ENCODE data around the gene YTHDC2.

DNA sequence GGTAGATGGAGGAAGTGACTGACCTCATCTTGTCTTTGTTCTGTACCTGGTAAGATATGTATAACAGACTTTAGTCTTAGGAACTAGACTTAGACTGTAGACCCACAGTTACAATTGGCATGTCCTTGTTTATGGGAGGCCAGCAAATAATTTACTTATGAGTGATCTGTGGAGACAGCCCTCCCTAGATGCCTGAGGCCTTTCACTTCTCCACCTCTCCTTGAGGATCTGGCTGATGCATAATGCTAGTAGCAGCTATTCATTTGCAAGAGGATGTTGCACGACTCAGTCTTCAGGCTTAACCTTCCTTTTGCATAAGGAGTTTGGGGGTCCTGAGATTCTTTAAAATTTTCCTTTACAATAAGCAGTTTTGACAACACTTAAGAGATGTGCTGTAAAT lies 100.7 kb downstream of the YTHDC2 start:
- TF ChIP-seq EZH2 (IDR thresholded peaks at IDR 0.05; ENCODE audit: insufficient read depth, poor library complexity, severe bottlenecking) (no peak), EZH2phosphoT487 (IDR thresholded peaks at IDR 0.05; ENCODE audit: insufficient read depth, low read depth) (no peak)

Data from GM23248 (cell line).